Measurements from ENCODE around the gene ATAD3C. TPM values are rescaled to one million over a fixed set of nuclear protein-coding genes. Genes with fewer than 3 reads are reported as not detected.

The ATAD3C gene
- total and polyA plus RNA-seq, 10 of the 15 experiments (the other 5 are each of a cell fraction or from before 2014, with no cell fraction given), result 0.03 to 3.1 (median 0.86) TPM

- Histone ChIP-seq H3K79me2 (ENCODE audit: control insufficient read depth, insufficient read depth, low read length) (no peaks in the 10 kb centered on the region), H3K9me3 (replicated peaks; ENCODE audit: control insufficient read depth, insufficient read depth, low read length) (no peaks in the 10 kb centered on the region), H4K20me1 (ENCODE audit: control insufficient read depth, insufficient read depth) (no peaks in the 10 kb centered on the region), H3K9ac (ENCODE audit: control insufficient read depth, insufficient read depth, low read length) (no peak overlapping the region), H3K27me3 (replicated peaks in 1 of 2; ENCODE audit: control insufficient read depth in 2 of 2, insufficient read depth in 2 of 2, low read length in 1 of 2) (peaks cover 0 to 11% of the 10 kb centered on the region in 2 experiments; a peak in 3 of 4 replicates), H3K4me3 (peak overlapping the region; percentile 57; the same call in 1 of the 2 replicates), H3K36me3 (ENCODE audit: control insufficient read depth in 2 of 2, insufficient read depth in 2 of 2, low read length in 1 of 2) (no peaks in the 10 kb centered on the region), H3K4me2 (ENCODE audit: control insufficient read depth, insufficient read depth) (peak overlapping the region; percentile 63; the same call in 1 of the 2 replicates), H3K27ac (ENCODE audit: control insufficient read depth, insufficient read depth) (no peak overlapping the region), H3K4me1 (ENCODE audit: control insufficient read depth, insufficient read depth, low read length) (peaks cover 22% of the 10 kb centered on the region), H2AFZ (ENCODE audit: control insufficient read depth, low read depth, low read length) (no peak overlapping the region)
- BruUV-seq (replicated peaks), result no TSS peak
- no peak for ATAC-seq
- ChIA-PET SMC1A (ENCODE audit: uncharacterized antibody, unreplicated experiment) (no interaction called here), CTCF (interaction anchor here (1.8 to 2.3 kb wide), 2 partner anchors 60 to 64 kb away, joined by 5 to 9 read pairs; partner anchors contain the start of gene AURKAIP1), POLR2A (interaction anchor here (1.0 to 1.3 kb wide), 3 partner anchors 14 to 460 kb away, joined by 3 read pairs; no protein-coding TSS in a partner anchor), RAD21 (ENCODE audit: unreplicated experiment) (interaction anchor here (2.0 kb wide), 1 partner anchor 28 kb away, joined by 8 read pairs; the partner anchor contains the start of gene MRPL20)
- intact Hi-C loops (cut with micrococcal nuclease; ENCODE audit: unreplicated experiment), result no loop called here
- in situ Hi-C loops (cut with MboI), result no loop called here
- FAIRE-seq, result no peak
- DNase-seq (ENCODE audit: low read depth, low spot score), result no peak
- WGBS (ENCODE audit: insufficient coverage, insufficient replicate concordance, low lambda C conversion rate, missing lambda C conversion rate), result 18% methylated on average over 31 of the region's 40 CpGs
- TF ChIP-seq SUPT20H (IDR thresholded peaks at IDR 0.05; ENCODE audit: borderline replicate concordance, control insufficient read depth, low read depth, low read length) (no peak), ZNF687 (IDR thresholded peaks at IDR 0.05) (no peak), ZNF217 (IDR thresholded peaks at IDR 0.05) (no peak), CBX5 (IDR thresholded peaks at IDR 0.05; ENCODE audit: low read depth) (no peak), RCOR1 (conservative IDR thresholded peaks at IDR 0.05; ENCODE audit: low read depth, low read length) (no peak), POLR2AphosphoS5 (IDR thresholded peaks at IDR 0.05; ENCODE audit: low read length) (no peak), FOXK2 (IDR thresholded peaks at IDR 0.05) (no peak), PBX3 (IDR thresholded peaks at IDR 0.05; ENCODE audit: insufficient replicate concordance, low read depth, low read length) (no peak), ZNF24 (IDR thresholded peaks at IDR 0.05) (no peak), MEF2A (IDR thresholded peaks at IDR 0.05; ENCODE audit: insufficient read depth, low read depth, low read length) (no peak), ZZZ3 (IDR thresholded peaks at IDR 0.05; ENCODE audit: control insufficient read depth, insufficient read length, low read depth) (no peak), ZNF384 (IDR thresholded peaks at IDR 0.05; ENCODE audit: borderline replicate concordance, low read depth, low read length) (no peak), EED (IDR thresholded peaks at IDR 0.05; ENCODE audit: low read depth) (no peak), MLLT1 (IDR thresholded peaks at IDR 0.05) (no peak), YY1 (IDR thresholded peaks at IDR 0.05; ENCODE audit: low read depth, low read length) (no peak), USF2 (IDR thresholded peaks at IDR 0.05; ENCODE audit: borderline replicate concordance, low read depth, low read length) (no peak)
Observed at GRCh38 chr1:1435911-1436629, 13.4 kb upstream of the ATAD3C start.

Measured in GM12878 (cell line).